WTC11 (cell line): ENCODE data around the gene ZFHX3. TPM values are rescaled to one million over a fixed set of nuclear protein-coding genes. Genes with fewer than 3 reads are reported as not detected.

Source experiments
- ATAC-seq: fragments of 200-7000 bp; cut with Tn5 transposase; 2 replicates; pipeline ENCODE4 v1.10.0; 2021; ENCODE audit warnings: mild to moderate bottlenecking, moderate library complexity
- CTCF ChIA-PET: fragments of 300-600 bp; sonication (Branson Sonifier 250); formaldehyde crosslinking; loops from one replicate; lab custom pipeline; 2021; ENCODE audit warnings: antibody characterized with exemption; lab: Charles Lee
- POLR2A ChIA-PET: fragments of 350-600 bp; sonication (Branson Sonifier 250); formaldehyde crosslinking; loops from one replicate; lab custom pipeline; 2021; ENCODE audit warnings: antibody characterized with exemption; lab: Charles Lee
- DNase-seq: peaks from one replicate; pipeline ENCODE4 v3.0.0; 2021; ENCODE audit warnings: low spot score
- H3K27ac Mint-ChIP-seq: 2 replicates; pipeline ENCODE4 v1.8.0; 2021; ENCODE audit warnings: mixed read lengths
- H3K27me3 Mint-ChIP-seq: 2 replicates; pipeline ENCODE4 v1.8.0; 2021; ENCODE audit warnings: low read depth, mild to moderate bottlenecking, moderate library complexity, mixed read lengths
- H3K36me3 Mint-ChIP-seq: 2 replicates; pipeline ENCODE4 v1.8.0; 2021; ENCODE audit warnings: mixed read lengths
- H3K4me1 Mint-ChIP-seq: 2 replicates; pipeline ENCODE4 v1.8.0; 2022; ENCODE audit warnings: mixed read lengths
- H3K4me3 Mint-ChIP-seq: 2 replicates; pipeline ENCODE4 v1.8.0; 2021; ENCODE audit warnings: mild to moderate bottlenecking, moderate library complexity, mixed read lengths
- H3K9me3 Mint-ChIP-seq: 2 replicates; pipeline ENCODE4 v1.8.0; 2021; ENCODE audit warnings: mixed read lengths
- CBFB ChIP-seq: sonication (generic); formaldehyde crosslinking; IDR thresholded peaks from 2 replicates; pipeline ENCODE4 v1.8.1; 2022; ENCODE audit warnings: mild to moderate bottlenecking, low read depth, missing genetic modification reagents
- ESRRA ChIP-seq: sonication (generic); formaldehyde crosslinking; IDR thresholded peaks from 2 replicates; pipeline ENCODE4 v1.8.1; 2022; ENCODE audit warnings: mild to moderate bottlenecking, missing genetic modification reagents, borderline replicate concordance
- FOXK1 ChIP-seq: sonication (generic); formaldehyde crosslinking; IDR thresholded peaks from 2 replicates; pipeline ENCODE4 v1.8.0; 2022; ENCODE audit warnings: mild to moderate bottlenecking, moderate library complexity, missing genetic modification reagents
- FOXP1 ChIP-seq: sonication (generic); formaldehyde crosslinking; IDR thresholded peaks from 2 replicates; pipeline ENCODE4 v1.8.0; 2022; ENCODE audit warnings: missing genetic modification reagents, mild to moderate bottlenecking, moderate library complexity, borderline replicate concordance
- IRF2 ChIP-seq: sonication (generic); formaldehyde crosslinking; IDR thresholded peaks from 2 replicates; pipeline ENCODE4 v1.8.0; 2022; ENCODE audit warnings: low read depth, missing genetic modification reagents, borderline replicate concordance
- JAZF1 ChIP-seq: fragments of 250-450 bp; sonication (Bioruptor Pico); IDR thresholded peaks from 2 replicates; pipeline ENCODE4 v1.9.0; 2021; ENCODE audit warnings: moderate library complexity, mild to moderate bottlenecking, inconsistent platforms
- KAT7 ChIP-seq: sonication (generic); formaldehyde crosslinking; IDR thresholded peaks from 2 replicates; pipeline ENCODE4 v1.8.1; 2023; ENCODE audit warnings: missing genetic modification reagents, mild to moderate bottlenecking, borderline replicate concordance
- NFE2L1 ChIP-seq: sonication (generic); formaldehyde crosslinking; IDR thresholded peaks from 2 replicates; pipeline ENCODE4 v1.8.1; 2023; ENCODE audit warnings: missing genetic modification reagents
- NFYB ChIP-seq: sonication (generic); formaldehyde crosslinking; conservative IDR thresholded peaks from 2 replicates; pipeline ENCODE4 v1.8.0; 2022; ENCODE audit warnings: low read depth, missing genetic modification reagents
- OVOL2 ChIP-seq: fragments of 250-450 bp; sonication (Bioruptor Pico); IDR thresholded peaks from 2 replicates; pipeline ENCODE4 v1.9.0; 2021; ENCODE audit warnings: mild to moderate bottlenecking, borderline replicate concordance
- ZBTB21 ChIP-seq: sonication (generic); formaldehyde crosslinking; IDR thresholded peaks from 2 replicates; pipeline ENCODE4 v1.8.1; 2023; ENCODE audit warnings: mild to moderate bottlenecking, missing genetic modification reagents, borderline replicate concordance
- ZNF121 ChIP-seq: sonication (generic); formaldehyde crosslinking; IDR thresholded peaks from 2 replicates; pipeline ENCODE4 v1.8.0; 2023; ENCODE audit warnings: missing genetic modification reagents
- ZNF219 ChIP-seq: sonication (generic); formaldehyde crosslinking; IDR thresholded peaks from 2 replicates; pipeline ENCODE4 v1.8.0; 2023; ENCODE audit warnings: missing genetic modification reagents, mild to moderate bottlenecking, borderline replicate concordance
- ZNF671 ChIP-seq: fragments of 250-450 bp; sonication (Bioruptor Pico); IDR thresholded peaks from 2 replicates; pipeline ENCODE4 v1.8.0; 2021; ENCODE audit warnings: mild to moderate bottlenecking
- total RNA-seq: library from RNA; stranded (reverse); gene quantifications from 3 replicates; pipeline ENCODE4 v1.2.3, GENCODE V29; 2021
- TF ChIP-seq, protein P1 (sequence below): sonication (generic); formaldehyde crosslinking; IDR thresholded peaks from 2 replicates; pipeline ENCODE4 v1.8.0; 2022; ENCODE audit warnings: missing genetic modification reagents
- TF ChIP-seq, protein P2 (sequence below): sonication (generic); formaldehyde crosslinking; conservative IDR thresholded peaks from 2 replicates; pipeline ENCODE4 v1.8.1; 2023; ENCODE audit warnings: mild to moderate bottlenecking, low read depth, missing genetic modification reagents, moderate library complexity
- TF ChIP-seq, protein P3 (sequence below): sonication (generic); formaldehyde crosslinking; IDR thresholded peaks from 2 replicates; pipeline ENCODE4 v1.8.1; 2023; ENCODE audit warnings: mild to moderate bottlenecking, missing genetic modification reagents, borderline replicate concordance
- TF ChIP-seq, protein P4 (sequence below): sonication (generic); formaldehyde crosslinking; IDR thresholded peaks from 2 replicates; pipeline ENCODE4 v1.8.0; 2023; ENCODE audit warnings: missing genetic modification reagents
- TF ChIP-seq, protein P5 (sequence below): fragments of 250-450 bp; sonication (Bioruptor Pico); conservative IDR thresholded peaks from 2 replicates; pipeline ENCODE4 v1.9.0; 2021; ENCODE audit warnings: mild to moderate bottlenecking
- TF ChIP-seq, protein P6 (sequence below): fragments of 250-450 bp; sonication (Bioruptor Pico); IDR thresholded peaks from 2 replicates; pipeline ENCODE4 v1.9.0; 2021; ENCODE audit warnings: mild to moderate bottlenecking

ZFHX3 gene
- total RNA-seq, 1 experiment from 2014 or later = 5.7 TPM

DNA sequence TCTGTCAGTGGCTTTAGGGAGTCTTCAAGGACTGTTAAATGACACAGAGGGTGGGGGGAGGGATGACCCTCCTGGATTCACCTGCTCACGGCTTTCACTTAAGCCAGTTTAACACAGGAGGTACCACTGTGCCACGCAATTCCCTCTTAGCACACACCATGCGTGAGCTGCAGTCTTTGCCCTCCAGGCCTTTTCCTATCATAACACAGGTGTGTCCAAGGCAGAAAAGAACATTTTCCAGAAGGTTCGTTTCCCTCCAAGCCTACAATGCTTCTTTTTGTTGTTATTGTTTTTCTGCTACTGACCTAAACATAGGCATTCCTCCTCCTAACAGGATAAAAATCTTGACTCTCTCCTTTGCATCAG, 1.1 kb downstream of the ZFHX3 start (continued):
- TF ChIP-seq ZNF121 (CRISPR knock-in tag) (no peak), FOXP1 (no peak), KAT7 (no peak), ZNF219 (CRISPR knock-in tag) (no peak)
- TF ChIP-seq, protein P1, sequence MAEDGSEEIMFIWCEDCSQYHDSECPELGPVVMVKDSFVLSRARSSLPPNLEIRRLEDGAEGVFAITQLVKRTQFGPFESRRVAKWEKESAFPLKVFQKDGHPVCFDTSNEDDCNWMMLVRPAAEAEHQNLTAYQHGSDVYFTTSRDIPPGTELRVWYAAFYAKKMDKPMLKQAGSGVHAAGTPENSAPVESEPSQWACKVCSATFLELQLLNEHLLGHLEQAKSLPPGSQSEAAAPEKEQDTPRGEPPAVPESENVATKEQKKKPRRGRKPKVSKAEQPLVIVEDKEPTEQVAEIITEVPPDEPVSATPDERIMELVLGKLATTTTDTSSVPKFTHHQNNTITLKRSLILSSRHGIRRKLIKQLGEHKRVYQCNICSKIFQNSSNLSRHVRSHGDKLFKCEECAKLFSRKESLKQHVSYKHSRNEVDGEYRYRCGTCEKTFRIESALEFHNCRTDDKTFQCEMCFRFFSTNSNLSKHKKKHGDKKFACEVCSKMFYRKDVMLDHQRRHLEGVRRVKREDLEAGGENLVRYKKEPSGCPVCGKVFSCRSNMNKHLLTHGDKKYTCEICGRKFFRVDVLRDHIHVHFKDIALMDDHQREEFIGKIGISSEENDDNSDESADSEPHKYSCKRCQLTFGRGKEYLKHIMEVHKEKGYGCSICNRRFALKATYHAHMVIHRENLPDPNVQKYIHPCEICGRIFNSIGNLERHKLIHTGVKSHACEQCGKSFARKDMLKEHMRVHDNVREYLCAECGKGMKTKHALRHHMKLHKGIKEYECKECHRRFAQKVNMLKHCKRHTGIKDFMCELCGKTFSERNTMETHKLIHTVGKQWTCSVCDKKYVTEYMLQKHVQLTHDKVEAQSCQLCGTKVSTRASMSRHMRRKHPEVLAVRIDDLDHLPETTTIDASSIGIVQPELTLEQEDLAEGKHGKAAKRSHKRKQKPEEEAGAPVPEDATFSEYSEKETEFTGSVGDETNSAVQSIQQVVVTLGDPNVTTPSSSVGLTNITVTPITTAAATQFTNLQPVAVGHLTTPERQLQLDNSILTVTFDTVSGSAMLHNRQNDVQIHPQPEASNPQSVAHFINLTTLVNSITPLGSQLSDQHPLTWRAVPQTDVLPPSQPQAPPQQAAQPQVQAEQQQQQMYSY (CRISPR knock-in tag) = no peak
- TF ChIP-seq, protein P2, sequence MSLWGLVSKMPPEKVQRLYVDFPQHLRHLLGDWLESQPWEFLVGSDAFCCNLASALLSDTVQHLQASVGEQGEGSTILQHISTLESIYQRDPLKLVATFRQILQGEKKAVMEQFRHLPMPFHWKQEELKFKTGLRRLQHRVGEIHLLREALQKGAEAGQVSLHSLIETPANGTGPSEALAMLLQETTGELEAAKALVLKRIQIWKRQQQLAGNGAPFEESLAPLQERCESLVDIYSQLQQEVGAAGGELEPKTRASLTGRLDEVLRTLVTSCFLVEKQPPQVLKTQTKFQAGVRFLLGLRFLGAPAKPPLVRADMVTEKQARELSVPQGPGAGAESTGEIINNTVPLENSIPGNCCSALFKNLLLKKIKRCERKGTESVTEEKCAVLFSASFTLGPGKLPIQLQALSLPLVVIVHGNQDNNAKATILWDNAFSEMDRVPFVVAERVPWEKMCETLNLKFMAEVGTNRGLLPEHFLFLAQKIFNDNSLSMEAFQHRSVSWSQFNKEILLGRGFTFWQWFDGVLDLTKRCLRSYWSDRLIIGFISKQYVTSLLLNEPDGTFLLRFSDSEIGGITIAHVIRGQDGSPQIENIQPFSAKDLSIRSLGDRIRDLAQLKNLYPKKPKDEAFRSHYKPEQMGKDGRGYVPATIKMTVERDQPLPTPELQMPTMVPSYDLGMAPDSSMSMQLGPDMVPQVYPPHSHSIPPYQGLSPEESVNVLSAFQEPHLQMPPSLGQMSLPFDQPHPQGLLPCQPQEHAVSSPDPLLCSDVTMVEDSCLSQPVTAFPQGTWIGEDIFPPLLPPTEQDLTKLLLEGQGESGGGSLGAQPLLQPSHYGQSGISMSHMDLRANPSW (CRISPR knock-in tag) = no peak

DNA sequence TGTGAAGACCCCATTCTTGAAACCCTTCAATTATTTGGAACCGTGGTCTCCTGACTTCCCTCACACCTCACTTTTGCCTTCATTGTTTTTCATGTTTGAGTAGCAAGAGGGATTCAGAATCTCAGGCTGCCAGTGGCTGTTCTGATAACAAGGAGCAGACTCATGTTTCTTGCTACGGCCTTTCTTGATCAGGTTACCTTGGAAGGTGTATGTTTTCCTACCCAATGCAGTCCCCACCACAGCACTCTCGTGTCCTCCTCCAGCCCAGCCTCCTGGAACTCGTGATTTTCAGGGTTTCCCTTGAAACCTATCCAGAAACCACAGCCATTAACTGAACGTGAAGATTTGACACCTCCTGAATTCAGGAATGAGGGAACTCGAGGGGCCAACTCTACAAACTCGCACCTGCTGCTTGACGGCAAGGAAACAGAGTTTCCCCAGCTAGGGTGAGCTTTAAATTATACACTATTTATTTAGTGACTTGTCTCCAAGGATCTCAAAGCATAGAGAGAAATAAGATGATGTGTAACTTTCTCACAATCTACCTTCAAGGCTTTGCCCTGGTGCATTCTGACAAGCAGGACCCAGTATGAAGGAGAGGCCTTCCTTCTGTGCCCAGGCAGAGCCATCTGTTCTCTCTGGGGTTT, 1.6 kb downstream of the ZFHX3 start:
- Mint-ChIP-seq H3K36me3 (peaks cover 6% of the 10 kb centered on the region; the same call in 1 of the 2 replicates), H3K4me1 (peaks cover 68% of the 10 kb centered on the region), H3K27me3 (peaks cover 63% of the 10 kb centered on the region), H3K9me3 (0 out of 2 replicates have a peak, but pooled peaks cover under 1% of the 10 kb centered on the region), H3K4me3 (peak overlapping the region; percentile 65), H3K27ac (no peak overlapping the region)
- no peak for ATAC-seq
- no peak for DNase-seq
- POLR2A ChIA-PET = interaction anchor here (1.5 kb wide), 1 partner anchor 21 kb away, joined by 3 read pairs; no protein-coding TSS in a partner anchor
- CTCF ChIA-PET = interaction anchor here (2.1 kb wide), 1 partner anchor 51 kb away, joined by 9 read pairs; no protein-coding TSS in a partner anchor
- TF ChIP-seq ZNF671 (no peak), NFE2L1 (CRISPR knock-in tag) (no peak), NFYB (no peak), ZBTB21 (CRISPR knock-in tag) (no peak), CBFB (CRISPR knock-in tag) (no peak), FOXK1 (CRISPR knock-in tag) (no peak), IRF2 (CRISPR knock-in tag) (no peak), OVOL2 (CRISPR knock-in tag) (no peak), ESRRA (CRISPR knock-in tag) (no peak), JAZF1 (no peak)
- TF ChIP-seq, protein P3, sequence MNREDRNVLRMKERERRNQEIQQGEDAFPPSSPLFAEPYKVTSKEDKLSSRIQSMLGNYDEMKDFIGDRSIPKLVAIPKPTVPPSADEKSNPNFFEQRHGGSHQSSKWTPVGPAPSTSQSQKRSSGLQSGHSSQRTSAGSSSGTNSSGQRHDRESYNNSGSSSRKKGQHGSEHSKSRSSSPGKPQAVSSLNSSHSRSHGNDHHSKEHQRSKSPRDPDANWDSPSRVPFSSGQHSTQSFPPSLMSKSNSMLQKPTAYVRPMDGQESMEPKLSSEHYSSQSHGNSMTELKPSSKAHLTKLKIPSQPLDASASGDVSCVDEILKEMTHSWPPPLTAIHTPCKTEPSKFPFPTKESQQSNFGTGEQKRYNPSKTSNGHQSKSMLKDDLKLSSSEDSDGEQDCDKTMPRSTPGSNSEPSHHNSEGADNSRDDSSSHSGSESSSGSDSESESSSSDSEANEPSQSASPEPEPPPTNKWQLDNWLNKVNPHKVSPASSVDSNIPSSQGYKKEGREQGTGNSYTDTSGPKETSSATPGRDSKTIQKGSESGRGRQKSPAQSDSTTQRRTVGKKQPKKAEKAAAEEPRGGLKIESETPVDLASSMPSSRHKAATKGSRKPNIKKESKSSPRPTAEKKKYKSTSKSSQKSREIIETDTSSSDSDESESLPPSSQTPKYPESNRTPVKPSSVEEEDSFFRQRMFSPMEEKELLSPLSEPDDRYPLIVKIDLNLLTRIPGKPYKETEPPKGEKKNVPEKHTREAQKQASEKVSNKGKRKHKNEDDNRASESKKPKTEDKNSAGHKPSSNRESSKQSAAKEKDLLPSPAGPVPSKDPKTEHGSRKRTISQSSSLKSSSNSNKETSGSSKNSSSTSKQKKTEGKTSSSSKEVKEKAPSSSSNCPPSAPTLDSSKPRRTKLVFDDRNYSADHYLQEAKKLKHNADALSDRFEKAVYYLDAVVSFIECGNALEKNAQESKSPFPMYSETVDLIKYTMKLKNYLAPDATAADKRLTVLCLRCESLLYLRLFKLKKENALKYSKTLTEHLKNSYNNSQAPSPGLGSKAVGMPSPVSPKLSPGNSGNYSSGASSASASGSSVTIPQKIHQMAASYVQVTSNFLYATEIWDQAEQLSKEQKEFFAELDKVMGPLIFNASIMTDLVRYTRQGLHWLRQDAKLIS (CRISPR knock-in tag) = no peak
- TF ChIP-seq, protein P4, sequence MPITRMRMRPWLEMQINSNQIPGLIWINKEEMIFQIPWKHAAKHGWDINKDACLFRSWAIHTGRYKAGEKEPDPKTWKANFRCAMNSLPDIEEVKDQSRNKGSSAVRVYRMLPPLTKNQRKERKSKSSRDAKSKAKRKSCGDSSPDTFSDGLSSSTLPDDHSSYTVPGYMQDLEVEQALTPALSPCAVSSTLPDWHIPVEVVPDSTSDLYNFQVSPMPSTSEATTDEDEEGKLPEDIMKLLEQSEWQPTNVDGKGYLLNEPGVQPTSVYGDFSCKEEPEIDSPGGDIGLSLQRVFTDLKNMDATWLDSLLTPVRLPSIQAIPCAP (CRISPR knock-in tag) = no peak
- TF ChIP-seq, protein P5, sequence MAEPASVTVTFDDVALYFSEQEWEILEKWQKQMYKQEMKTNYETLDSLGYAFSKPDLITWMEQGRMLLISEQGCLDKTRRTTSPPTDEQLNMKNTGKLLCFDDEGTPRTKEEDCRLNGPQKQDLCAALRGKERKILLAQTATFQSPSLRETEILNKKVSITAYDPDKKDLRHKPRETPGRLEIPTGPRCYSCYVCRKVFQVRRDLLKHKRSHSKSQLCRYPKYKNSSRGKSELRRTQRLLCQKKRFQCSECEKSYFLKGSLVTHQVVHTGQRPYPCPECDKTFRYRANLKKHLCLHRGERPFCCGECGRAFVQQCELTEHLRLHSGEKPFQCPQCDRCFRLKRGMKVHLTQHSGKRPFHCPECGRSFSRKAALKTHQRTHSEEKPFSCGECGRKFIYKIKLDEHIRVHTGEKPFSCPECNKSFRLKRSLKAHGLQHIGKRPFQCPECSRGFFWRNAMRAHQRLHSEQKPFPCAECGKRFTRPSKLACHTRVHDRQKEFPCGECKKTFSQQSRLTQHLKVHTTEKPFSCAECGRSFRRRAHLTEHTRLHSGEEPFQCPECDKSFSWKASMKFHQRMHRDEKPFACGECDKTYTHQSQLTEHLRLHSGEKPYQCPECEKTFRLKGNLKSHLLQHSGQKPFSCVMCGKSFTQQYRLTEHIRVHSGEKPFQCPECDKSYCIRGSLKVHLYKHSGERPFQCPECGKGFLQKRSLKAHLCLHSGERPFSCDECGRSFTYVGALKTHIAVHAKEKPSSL (CRISPR knock-in tag) = no peak
- TF ChIP-seq, protein P6, sequence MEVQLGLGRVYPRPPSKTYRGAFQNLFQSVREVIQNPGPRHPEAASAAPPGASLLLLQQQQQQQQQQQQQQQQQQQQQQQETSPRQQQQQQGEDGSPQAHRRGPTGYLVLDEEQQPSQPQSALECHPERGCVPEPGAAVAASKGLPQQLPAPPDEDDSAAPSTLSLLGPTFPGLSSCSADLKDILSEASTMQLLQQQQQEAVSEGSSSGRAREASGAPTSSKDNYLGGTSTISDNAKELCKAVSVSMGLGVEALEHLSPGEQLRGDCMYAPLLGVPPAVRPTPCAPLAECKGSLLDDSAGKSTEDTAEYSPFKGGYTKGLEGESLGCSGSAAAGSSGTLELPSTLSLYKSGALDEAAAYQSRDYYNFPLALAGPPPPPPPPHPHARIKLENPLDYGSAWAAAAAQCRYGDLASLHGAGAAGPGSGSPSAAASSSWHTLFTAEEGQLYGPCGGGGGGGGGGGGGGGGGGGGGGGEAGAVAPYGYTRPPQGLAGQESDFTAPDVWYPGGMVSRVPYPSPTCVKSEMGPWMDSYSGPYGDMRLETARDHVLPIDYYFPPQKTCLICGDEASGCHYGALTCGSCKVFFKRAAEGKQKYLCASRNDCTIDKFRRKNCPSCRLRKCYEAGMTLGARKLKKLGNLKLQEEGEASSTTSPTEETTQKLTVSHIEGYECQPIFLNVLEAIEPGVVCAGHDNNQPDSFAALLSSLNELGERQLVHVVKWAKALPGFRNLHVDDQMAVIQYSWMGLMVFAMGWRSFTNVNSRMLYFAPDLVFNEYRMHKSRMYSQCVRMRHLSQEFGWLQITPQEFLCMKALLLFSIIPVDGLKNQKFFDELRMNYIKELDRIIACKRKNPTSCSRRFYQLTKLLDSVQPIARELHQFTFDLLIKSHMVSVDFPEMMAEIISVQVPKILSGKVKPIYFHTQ (CRISPR knock-in tag) = no peak
